ENCODE measurements around the gene GRK7. TPM values are rescaled to one million over a fixed set of nuclear protein-coding genes. Genes with fewer than 3 reads are reported as not detected.

Gene GRK7
- total and polyA plus RNA-seq, 2 experiments from 2014 or later, result not detected

- H3K4me2 ChIP-seq (ENCODE audit: unreplicated experiment), result no peak overlapping the region
- no peaks in the 10 kb centered on the region for H3F3A ChIP-seq (ENCODE audit: insufficient read depth)
- no peaks in the 10 kb centered on the region for H3K79me2 ChIP-seq (ENCODE audit: insufficient read depth)
- no peaks in the 10 kb centered on the region for H3K9me3 ChIP-seq (ENCODE audit: low read depth)
- no peaks in the 10 kb centered on the region for H3K4me1 ChIP-seq (ENCODE audit: insufficient read depth)
- no peak overlapping the region for H3K4me3 ChIP-seq
- in situ Hi-C loops (cut with MboI), result no loop called here
- TF ChIP-seq EZH2phosphoT487 (IDR thresholded peaks at IDR 0.05; ENCODE audit: insufficient read depth, low read depth), result no peak
- H3K9me2 ChIP-seq (ENCODE audit: insufficient read depth), result no peaks in the 10 kb centered on the region
- DNase-seq, result no peak
- no peaks in the 10 kb centered on the region for H3K36me3 ChIP-seq (ENCODE audit: low read depth)
- no peak overlapping the region for H3K27ac ChIP-seq
- H2AFZ ChIP-seq, result no peak overlapping the region
- peaks cover 4% of the 10 kb centered on the region; the same call in 1 of the 2 replicates for H3K27me3 ChIP-seq (replicated peaks; ENCODE audit: insufficient read depth)
- WGBS, 2 experiments (ENCODE audit: low coverage in 1 of 2, low lambda C conversion rate in 2 of 2, missing lambda C conversion rate in 2 of 2), result 92 to 93% methylated on average over 18 of the region's 18 CpGs
- H3K9ac ChIP-seq, result no peak overlapping the region
- H4K20me1 ChIP-seq (ENCODE audit: insufficient read depth), result no peaks in the 10 kb centered on the region
Measured at GRCh38 chr3:141804778-141805639, 41.8 kb downstream of the GRK7 start.

- no peak overlapping the region for H3K27ac ChIP-seq
- no peak for TF ChIP-seq EZH2phosphoT487 (IDR thresholded peaks at IDR 0.05; ENCODE audit: insufficient read depth, low read depth)
- TF ChIP-seq EZH2 (IDR thresholded peaks at IDR 0.05; ENCODE audit: insufficient read depth, poor library complexity, severe bottlenecking), result no peak
- in situ Hi-C loops (cut with MboI), result no loop called here
- H3K4me2 ChIP-seq (ENCODE audit: unreplicated experiment), result no peak overlapping the region
- H3K4me3 ChIP-seq, result no peak overlapping the region
- no peaks in the 10 kb centered on the region for H3K9me2 ChIP-seq (ENCODE audit: insufficient read depth)
- H2AFZ ChIP-seq, result no peak overlapping the region
- no peaks in the 10 kb centered on the region for H3K36me3 ChIP-seq (ENCODE audit: low read depth)
- peaks cover 4% of the 10 kb centered on the region; the same call in 1 of the 2 replicates for H3K27me3 ChIP-seq (replicated peaks; ENCODE audit: insufficient read depth)
- WGBS, 2 experiments (ENCODE audit: low coverage in 1 of 2, low lambda C conversion rate in 2 of 2, missing lambda C conversion rate in 2 of 2), result 78 to 84% methylated on average over 7 of the region's 7 CpGs
- no peaks in the 10 kb centered on the region for H3K9me3 ChIP-seq (ENCODE audit: low read depth)
- H3K79me2 ChIP-seq (ENCODE audit: insufficient read depth), result no peaks in the 10 kb centered on the region
- H3F3A ChIP-seq (ENCODE audit: insufficient read depth), result no peaks in the 10 kb centered on the region
- H4K20me1 ChIP-seq (ENCODE audit: insufficient read depth), result no peaks in the 10 kb centered on the region
- DNase-seq, result no peak
- no peak overlapping the region for H3K9ac ChIP-seq
- no peaks in the 10 kb centered on the region for H3K4me1 ChIP-seq (ENCODE audit: insufficient read depth)
Measured at GRCh38 chr3:141807277-141808033, 44.2 kb downstream of the GRK7 start.

- WGBS, 2 experiments (ENCODE audit: low coverage in 1 of 2, low lambda C conversion rate in 2 of 2, missing lambda C conversion rate in 2 of 2), result 64 to 66% methylated on average over 5 of the region's 5 CpGs
- Histone ChIP-seq H3K9me3 (ENCODE audit: low read depth) (no peaks in the 10 kb centered on the region), H3K4me1 (ENCODE audit: insufficient read depth) (no peaks in the 10 kb centered on the region), H3K4me3 (no peak overlapping the region), H3K27me3 (replicated peaks; ENCODE audit: insufficient read depth) (peaks cover 4% of the 10 kb centered on the region), H3K36me3 (ENCODE audit: low read depth) (no peaks in the 10 kb centered on the region), H3K9ac (no peak overlapping the region), H3K9me2 (ENCODE audit: insufficient read depth) (no peaks in the 10 kb centered on the region), H3F3A (ENCODE audit: insufficient read depth) (no peaks in the 10 kb centered on the region), H2AFZ (no peak overlapping the region), H3K79me2 (ENCODE audit: insufficient read depth) (no peaks in the 10 kb centered on the region), H3K27ac (no peak overlapping the region), H4K20me1 (ENCODE audit: insufficient read depth) (no peaks in the 10 kb centered on the region), H3K4me2 (ENCODE audit: unreplicated experiment) (no peak overlapping the region)
- TF ChIP-seq EZH2 (IDR thresholded peaks at IDR 0.05; ENCODE audit: insufficient read depth, poor library complexity, severe bottlenecking) (no peak), EZH2phosphoT487 (IDR thresholded peaks at IDR 0.05; ENCODE audit: insufficient read depth, low read depth) (no peak)
- in situ Hi-C loops (cut with MboI), result no loop called here
- no peak for DNase-seq
Measured at GRCh38 chr3:141808586-141808985, 45.4 kb downstream of the GRK7 start.

- Histone ChIP-seq H2AFZ (no peak overlapping the region), H3K4me1 (ENCODE audit: insufficient read depth) (no peaks in the 10 kb centered on the region), H4K20me1 (ENCODE audit: insufficient read depth) (no peaks in the 10 kb centered on the region), H3K36me3 (ENCODE audit: low read depth) (no peaks in the 10 kb centered on the region), H3K27me3 (replicated peaks; ENCODE audit: insufficient read depth) (peaks cover 4% of the 10 kb centered on the region), H3K4me3 (no peak overlapping the region), H3F3A (ENCODE audit: insufficient read depth) (no peaks in the 10 kb centered on the region), H3K27ac (no peak overlapping the region), H3K9me2 (ENCODE audit: insufficient read depth) (no peaks in the 10 kb centered on the region), H3K9me3 (ENCODE audit: low read depth) (no peaks in the 10 kb centered on the region), H3K79me2 (ENCODE audit: insufficient read depth) (no peaks in the 10 kb centered on the region), H3K4me2 (ENCODE audit: unreplicated experiment) (no peak overlapping the region), H3K9ac (no peak overlapping the region)
- no peak for DNase-seq
- TF ChIP-seq EZH2 (IDR thresholded peaks at IDR 0.05; ENCODE audit: insufficient read depth, poor library complexity, severe bottlenecking) (no peak), EZH2phosphoT487 (IDR thresholded peaks at IDR 0.05; ENCODE audit: insufficient read depth, low read depth) (no peak)
- 77 to 83% methylated on average over 2 of the region's 2 CpGs for WGBS, 2 experiments (ENCODE audit: low coverage in 1 of 2, low lambda C conversion rate in 2 of 2, missing lambda C conversion rate in 2 of 2)
- in situ Hi-C loops (cut with MboI), result no loop called here
Measured at GRCh38 chr3:141810161-141810560, 47.0 kb downstream of the GRK7 start.
